Measurements from ENCODE around the gene NFE2L1.

NFE2L1 gene

DNA sequence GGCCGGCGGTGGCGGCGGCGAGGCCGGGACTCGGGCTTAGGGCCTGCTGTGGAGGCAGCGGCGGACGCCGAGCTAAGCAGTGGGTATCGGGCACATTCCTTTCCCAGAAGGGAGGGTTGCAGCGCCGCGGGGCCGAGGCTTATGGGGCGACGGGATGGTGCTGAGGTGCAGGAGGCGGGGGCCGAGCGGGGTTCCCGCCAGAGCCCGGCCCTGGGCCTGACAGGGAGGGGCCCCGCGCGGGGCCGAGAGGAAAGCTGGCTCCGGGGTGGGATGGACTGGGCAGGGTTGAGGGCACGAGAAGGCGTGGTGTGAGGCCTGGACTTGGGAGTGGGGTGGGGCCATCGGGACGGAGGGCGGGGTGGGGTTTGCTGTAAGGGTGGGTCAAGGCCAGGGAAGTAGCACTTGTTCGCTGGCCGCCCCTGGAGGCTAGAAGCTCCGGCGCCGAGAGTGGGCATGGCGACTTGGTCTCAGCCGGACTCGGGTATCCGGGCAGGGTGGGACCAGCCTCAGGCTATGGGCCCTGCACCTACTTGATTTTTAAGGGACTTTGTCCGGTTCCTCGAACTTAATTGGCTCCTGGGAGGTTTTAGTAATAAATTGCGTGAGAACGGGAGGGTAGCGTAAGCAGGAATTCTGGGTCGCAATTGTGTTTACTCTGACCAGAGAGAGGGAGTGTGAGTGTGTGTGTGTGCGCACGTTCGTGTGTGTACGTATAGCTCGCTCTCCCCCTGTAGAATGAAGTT lies 396 bp downstream of the NFE2L1 start:
- TF ChIP-seq, protein P1, sequence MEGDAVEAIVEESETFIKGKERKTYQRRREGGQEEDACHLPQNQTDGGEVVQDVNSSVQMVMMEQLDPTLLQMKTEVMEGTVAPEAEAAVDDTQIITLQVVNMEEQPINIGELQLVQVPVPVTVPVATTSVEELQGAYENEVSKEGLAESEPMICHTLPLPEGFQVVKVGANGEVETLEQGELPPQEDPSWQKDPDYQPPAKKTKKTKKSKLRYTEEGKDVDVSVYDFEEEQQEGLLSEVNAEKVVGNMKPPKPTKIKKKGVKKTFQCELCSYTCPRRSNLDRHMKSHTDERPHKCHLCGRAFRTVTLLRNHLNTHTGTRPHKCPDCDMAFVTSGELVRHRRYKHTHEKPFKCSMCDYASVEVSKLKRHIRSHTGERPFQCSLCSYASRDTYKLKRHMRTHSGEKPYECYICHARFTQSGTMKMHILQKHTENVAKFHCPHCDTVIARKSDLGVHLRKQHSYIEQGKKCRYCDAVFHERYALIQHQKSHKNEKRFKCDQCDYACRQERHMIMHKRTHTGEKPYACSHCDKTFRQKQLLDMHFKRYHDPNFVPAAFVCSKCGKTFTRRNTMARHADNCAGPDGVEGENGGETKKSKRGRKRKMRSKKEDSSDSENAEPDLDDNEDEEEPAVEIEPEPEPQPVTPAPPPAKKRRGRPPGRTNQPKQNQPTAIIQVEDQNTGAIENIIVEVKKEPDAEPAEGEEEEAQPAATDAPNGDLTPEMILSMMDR (conservative IDR thresholded peaks at IDR 0.05; ENCODE audit: low read length), result 0 out of 2 replicates have a peak, but pooled peaks have one; percentile 2
- peak overlapping the region; percentile 93 for H3K4me3 ChIP-seq (ENCODE audit: low read length)
- peak; percentile 94 for DNase-seq (ENCODE audit: low read depth)

DNA sequence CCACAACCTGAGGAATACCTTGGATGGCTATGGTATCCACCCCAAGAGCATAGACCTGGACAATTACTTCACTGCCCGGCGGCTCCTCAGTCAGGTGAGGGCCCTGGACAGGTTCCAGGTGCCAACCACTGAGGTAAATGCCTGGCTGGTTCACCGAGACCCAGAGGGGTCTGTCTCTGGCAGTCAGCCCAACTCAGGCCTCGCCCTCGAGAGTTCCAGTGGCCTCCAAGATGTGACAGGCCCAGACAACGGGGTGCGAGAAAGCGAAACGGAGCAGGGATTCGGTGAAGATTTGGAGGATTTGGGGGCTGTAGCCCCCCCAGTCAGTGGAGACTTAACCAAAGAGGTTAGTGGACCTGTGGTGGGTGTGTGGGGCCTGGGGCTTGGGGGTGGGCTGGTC lies 3.1 kb downstream of the NFE2L1 start:
- peak overlapping the region; percentile 60 for H3K4me3 ChIP-seq (ENCODE audit: low read length)
- no peak for DNase-seq (ENCODE audit: low read depth)
- TF ChIP-seq, protein P1 (conservative IDR thresholded peaks at IDR 0.05; ENCODE audit: low read length), result no peak

DNA sequence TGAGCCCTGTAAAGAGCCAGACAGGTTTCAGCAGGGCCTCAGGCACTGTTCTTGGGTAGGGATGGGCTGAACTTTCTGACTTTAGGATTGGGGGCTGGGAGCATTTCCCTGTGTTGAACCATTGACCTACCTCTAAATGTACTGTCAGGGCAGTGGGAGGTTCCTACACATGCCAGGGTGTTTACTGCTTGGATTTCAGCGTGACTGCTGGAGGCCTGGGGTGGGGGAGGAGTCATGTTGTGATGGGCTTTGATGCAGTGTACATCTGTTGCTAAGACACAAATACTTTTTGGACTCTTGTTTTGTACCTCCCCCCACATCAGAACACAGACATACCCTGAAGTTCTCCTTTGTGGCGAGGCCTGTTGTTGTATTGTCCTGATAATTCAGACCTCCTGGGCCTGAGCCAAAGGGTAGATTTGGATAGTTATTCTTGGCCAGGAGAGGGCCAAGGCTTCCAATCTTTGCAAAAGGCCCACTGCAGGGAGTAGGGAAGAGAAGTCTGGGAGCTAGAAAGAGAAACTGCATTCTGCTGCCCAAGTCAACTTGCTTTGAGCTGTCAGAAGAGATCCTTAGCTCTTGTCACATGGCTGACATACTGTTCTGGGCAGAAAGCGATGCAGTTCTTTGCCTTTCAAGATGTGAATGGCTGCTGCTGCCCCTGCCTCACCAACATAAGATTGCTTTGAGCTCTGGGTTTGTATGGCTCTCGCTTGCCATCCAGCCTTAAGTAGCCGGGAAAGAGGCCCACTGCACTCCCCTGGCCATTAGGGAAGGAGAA lies 3.7 kb downstream of the NFE2L1 start:
- H3K4me3 ChIP-seq (ENCODE audit: low read length), result peak overlapping the region; percentile 60
- peak; percentile 92 for DNase-seq (ENCODE audit: low read depth)
- TF ChIP-seq, protein P1 (conservative IDR thresholded peaks at IDR 0.05; ENCODE audit: low read length), result no peak

DNA sequence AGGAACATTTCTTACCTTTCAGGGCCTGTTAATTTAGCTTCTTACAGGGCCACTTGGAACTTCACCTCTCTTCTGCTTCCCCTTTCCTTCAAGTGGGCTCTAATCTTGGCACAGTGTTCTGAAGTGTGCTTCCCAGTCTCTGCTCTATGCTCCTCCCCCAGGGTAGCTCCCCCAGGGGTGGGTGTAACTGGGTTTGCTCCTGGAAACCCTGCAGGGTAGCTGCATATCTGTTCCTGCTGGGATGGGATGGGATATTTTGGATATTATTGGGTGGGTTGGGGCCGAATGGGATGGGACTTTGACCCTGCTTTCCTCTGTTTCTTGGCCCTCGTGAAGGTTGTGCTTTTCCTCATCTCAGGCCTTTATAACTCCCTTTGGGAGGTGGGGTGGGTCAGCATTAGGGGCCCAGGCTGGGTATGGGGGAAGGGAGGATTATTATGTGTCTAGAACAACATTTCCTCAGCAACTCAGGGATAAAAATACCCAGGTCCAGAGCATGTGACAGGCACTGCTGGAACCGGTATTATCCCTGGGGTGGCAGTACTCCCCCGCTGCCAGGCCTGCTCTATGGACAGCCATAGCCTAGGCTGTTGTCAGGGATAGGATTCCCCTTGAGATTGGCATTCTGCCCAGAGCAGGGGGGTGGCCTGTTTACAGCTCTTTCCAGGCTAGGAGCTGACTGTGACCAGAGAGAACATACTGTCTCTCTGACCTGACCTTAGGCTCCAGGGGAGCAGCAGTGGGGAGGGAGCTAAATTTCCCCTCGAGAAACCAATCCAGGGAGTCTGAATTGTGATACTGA lies 5.0 kb downstream of the NFE2L1 start:
- peak overlapping the region; percentile 60 for H3K4me3 ChIP-seq (ENCODE audit: low read length)
- TF ChIP-seq, protein P1 (conservative IDR thresholded peaks at IDR 0.05; ENCODE audit: low read length), result no peak
- DNase-seq (ENCODE audit: low read depth), result no peak

DNA sequence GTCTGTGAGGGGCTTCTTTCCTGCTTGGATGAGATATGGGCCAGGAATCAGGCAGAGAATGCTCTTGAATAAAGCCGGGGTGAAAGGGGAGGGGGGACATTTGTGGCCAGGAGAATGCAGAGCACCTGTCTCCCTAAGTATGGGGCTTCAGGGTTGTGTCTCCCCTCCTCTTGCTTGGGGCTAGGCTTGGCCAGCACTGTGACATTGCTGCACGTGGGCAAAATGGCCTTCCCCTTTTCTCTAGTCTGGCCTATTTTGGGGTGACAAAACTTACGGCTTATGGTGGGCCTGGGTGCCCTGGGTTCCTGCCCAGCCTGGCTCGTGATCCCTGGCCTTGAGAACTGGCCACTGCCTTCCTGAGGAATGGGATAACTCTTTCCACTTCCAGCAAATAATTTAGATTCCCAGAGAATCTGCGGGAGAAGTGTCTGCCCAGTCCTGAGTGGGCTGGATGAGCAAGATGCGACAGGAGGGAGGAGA lies 5.6 kb downstream of the NFE2L1 start:
- DNase-seq (ENCODE audit: low read depth), result no peak
- H3K4me3 ChIP-seq (ENCODE audit: low read length), result peak overlapping the region; percentile 60
- TF ChIP-seq, protein P1 (conservative IDR thresholded peaks at IDR 0.05; ENCODE audit: low read length), result no peak

DNA sequence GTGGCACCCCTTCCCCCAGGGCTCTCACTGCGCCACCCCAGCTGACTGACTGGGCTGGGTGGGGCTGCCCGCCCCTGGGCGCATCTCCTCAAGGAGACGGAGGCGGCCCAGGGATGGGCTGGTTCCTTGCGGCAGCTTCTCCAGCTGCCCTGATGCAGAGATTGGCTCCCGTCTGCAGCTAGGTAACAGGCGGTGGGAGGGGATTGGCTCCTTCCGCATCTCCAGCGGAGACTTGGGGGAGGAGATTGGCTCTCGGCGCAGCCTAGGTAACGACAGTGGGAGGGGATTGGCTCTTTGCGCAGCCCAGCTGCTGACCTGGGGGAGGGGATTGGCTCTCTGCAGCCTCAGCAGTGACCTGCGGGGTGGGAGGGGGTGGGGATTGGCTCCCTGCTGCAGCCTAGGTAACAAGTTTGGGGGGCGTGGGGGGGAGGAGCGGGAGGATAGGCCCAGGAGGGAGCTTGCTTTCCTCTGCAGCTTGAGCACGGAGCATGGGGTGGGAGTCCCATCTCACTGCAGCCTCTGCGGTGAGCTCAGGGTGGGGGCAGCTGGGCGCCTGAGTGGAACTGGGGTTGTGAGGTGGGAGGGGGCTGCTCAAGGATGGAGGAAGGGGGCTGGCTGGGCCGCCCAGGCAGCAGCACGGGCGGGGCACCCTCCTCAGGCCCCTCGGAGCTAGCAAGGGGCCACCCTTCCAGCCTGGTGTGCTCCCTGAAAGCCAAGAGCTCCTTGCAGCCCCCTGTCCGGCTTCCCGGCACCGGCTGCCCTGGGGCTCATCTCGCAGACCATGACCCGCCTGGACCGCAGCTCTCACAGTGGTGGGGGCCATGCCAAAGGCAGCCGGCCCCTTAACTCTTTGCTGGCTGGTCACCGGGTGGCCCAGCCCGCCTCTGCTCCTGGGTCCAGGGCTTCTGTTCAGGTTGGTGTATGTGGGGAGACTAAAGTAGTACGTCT lies 6.4 kb downstream of the NFE2L1 start:
- peak overlapping the region; percentile 60 for H3K4me3 ChIP-seq (ENCODE audit: low read length)
- TF ChIP-seq, protein P1 (conservative IDR thresholded peaks at IDR 0.05; ENCODE audit: low read length), result no peak
- peak; percentile 89 for DNase-seq (ENCODE audit: low read depth)

All from AG10803 (cell line).